ENCODE measurements around the gene CELF5. TPM values are rescaled to one million over a fixed set of nuclear protein-coding genes. Genes with fewer than 3 reads are reported as not detected.
"Not testable (repeated sequence)": the region's sequence is repeated elsewhere in the genome, so short reads cannot be mapped to it uniquely, and the experiment has no call there.

Gene CELF5
- total RNA-seq, 1 donor from 2014 or later, result 0.41 TPM

DNA sequence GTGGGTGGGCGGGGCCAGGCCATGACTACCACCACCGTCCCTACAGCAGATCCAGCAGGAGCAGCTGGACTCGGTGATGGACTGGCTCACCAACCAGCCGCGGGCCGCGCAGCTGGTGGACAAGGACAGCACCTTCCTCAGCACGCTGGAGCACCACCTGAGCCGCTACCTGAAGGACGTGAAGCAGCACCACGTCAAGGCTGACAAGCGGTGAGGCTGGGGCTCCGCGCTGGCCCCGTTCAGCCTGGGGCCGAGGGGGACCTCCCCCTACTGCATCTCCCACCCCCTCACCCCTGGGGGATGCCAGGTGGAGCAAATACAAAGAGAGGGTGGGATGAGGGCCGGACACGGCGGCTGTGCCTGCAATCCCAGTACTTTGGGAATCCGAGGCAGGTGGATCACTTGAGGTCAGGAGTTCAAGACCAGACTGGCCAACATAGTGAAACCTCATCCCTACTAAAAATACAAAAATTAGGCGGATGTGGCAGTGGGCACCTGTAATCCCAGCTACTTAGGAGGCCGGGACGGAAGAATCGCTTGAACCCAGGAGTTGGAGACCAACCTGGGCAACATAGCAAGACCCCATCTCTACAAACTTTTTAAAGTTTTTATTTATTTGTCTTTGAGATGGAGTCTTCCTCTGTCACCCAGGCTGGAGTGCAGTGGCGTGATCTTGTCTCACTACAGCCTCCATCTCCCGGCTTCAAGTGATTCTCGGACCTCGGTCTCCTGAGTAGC, 18.1 kb upstream of the CELF5 start:
- intact Hi-C loops (cut with micrococcal nuclease), result no loop called here

DNA sequence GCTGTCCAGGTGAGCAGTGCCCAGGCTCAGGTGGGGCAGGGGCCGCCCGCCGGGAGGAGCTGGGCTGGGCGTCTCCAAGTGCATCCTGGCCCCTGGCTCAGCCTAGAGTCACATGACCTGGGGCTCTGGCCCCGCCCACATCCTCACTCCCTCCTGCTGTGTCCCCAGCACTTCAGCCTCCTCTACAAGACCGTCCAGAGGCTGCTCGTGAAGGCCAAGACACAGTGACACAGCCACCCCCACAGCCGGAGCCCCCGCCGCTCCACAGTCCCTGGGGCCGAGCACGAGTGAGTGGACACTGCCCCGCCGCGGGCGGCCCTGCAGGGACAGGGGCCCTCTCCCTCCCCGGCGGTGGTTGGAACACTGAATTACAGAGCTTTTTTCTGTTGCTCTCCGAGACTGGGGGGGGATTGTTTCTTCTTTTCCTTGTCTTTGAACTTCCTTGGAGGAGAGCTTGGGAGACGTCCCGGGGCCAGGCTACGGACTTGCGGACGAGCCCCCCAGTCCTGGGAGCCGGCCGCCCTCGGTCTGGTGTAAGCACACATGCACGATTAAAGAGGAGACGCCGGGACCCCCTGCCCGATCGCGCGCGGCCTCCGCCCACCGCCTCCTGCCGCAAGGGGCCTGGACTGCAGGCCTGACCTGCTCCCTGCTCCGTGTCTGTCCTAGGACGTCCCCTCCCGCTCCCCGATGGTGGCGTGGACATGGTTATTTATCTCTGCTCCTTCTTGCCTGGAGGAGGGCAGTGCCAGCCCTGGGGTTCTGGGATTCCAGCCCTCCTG, 16.8 kb upstream of the CELF5 start:
- intact Hi-C loops (cut with micrococcal nuclease), result no loop called here

DNA sequence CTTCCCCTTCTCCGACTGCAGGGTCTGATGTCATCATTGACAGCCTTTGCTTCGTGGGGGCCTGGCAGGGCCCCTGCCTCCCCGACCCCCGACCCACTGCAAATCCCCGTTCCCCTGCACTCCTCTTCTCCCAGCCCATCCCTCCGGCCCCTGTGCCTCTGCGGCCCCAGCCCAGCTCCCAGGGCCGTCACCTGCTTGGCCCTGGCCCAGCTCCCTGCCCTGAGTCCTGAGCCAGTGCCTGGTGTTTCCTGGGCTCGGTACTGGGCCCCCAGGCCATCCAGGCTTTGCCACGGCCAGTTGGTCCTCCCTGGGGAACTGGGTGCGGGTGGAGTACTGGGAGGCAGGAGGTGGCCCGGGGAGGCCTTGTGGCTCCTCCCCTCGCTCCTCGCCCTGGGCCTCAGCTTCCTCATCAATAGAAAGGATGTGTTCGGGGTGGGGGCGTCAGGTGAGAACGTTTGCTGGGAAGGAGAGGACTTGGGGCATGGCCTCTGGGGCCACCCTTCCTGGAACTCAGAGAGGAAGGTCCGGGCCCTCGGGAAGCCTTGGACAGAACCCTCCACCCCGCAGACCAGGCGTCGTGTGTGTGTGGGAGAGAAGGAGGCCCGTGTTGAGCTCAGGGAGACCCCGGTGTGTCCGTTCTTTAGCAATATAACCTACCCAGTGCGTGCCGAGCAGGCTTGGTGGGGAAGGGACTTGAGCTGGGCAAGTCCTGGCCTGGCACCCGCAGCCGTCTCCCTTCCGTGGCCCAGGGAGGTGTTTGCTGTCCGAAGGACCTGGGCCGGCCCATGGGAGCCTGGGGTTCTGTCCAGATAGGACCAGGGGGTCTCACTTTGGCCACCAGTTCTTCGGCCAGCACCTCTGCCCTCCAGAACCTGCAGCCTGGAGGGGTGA, 15.9 kb upstream of the CELF5 start:
- intact Hi-C loops (cut with micrococcal nuclease), result no loop called here

DNA sequence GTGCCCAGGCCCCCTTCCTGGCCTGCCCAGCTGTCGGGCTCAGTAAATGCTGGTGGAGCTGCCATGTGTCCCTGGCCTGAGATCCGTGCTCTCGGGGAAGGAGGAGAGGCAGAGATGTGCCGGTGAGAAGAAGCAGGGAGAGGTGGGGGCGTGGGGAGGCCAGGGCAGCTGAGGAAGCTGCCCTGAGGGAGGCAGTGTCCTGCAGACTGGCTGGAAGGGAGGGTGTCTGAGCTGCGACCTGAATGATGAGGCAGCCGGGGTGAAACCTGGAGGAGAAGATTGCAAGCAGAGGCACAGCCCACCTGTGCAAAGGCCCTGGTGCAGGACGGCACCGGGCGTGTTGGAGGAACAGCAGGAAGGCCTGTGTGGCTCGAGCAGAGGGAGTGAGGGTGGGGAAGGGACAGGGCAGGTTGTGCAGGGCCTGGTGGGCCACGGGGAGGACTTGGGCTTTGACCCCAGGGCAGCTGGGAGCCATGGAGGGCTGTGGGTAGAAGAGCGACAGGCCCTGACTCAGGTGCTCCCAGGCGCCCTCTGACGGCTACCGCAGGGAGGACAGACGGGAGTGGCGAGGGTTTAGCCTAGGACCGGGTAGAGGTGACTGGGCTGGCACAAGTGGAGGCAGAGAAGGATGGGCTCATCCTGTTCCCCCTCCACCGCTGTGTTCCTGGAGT, 14.0 kb upstream of the CELF5 start:
- intact Hi-C loops (cut with micrococcal nuclease), result loop anchor here (2.0 kb wide), 1 partner anchor 136 kb away; no protein-coding TSS in a partner anchor

DNA sequence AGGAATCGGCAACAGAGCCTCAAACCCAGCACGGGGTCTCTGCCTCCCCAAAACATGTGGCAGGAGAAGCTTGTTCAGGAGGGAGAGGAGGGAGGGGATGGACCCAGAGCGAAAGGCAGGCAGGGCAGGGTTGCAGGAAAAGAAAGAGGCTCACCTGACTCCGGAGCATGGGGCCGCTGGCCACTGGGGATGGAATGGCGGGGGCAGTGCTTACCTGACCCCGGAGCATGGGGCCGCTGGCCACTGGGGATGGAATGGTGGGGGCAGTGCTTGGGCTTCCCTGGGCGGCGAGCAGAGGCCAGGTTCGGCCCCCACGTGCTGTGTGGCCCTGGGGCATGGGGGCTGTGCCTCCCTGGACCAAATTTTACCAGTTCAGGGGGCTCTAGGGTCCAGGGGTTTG, 13.3 kb upstream of the CELF5 start:
- intact Hi-C loops (cut with micrococcal nuclease), result loop anchor here (2.0 kb wide), 1 partner anchor 136 kb away; no protein-coding TSS in a partner anchor

DNA sequence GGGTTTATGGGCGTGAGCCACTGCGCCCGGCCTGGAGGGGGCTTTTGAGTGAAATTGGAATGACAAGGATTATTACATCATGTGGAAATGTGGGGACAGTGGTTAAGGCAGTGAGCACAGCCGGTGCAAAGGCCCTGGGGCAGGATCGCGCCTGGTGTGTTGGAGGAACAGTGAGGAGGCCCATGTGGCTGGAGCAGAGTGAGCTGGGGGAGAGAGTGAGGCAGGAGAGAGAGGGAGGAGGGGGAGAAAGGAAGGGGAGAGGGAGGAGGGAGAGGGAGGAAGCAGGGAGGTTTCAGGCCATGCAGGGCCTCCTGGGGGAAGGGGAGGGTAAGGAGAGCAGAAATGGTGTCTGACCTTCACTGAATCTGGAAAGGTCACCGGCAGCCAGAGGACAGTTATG, 11.3 kb upstream of the CELF5 start:
- intact Hi-C loops (cut with micrococcal nuclease), result no loop called here

DNA sequence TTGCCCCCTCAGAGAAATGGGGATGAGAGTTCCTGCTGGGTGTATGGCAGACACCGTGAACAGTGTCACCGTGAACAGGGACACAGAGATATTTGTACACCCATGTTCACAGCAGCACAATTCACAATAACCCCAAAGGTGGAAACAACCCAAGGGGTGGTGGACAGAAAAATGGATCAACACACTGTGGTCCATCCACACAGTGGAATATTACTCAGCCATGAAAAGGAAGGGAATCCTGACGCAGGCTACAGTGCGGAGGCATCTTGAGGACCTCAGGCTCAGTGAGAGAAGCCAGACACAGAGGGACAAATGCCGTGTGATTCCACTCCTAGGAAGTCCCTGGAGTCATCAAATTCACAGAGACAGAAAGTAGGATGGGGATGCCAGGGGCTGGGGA, 7.6 kb upstream of the CELF5 start:
- intact Hi-C loops (cut with micrococcal nuclease), result no loop called here

DNA sequence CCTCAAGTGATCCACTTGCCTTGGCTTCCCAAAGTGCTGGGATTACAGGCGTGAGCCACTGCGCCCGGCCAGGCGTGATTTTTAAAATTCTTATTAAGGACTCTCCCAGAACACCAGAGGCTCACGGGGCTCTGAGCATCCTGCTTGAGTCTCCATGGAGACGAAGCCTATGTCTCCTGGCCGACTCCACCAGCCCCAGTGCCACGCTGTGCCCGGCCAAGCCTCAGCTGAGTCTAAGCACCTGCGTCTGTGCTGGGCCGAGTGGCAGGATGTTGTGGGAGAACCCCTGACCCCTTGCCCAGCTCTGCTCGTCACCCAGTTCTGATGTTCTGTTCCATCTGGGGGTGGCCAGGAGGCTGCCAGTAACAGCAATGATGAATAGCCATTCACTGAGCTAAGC, 3.9 kb upstream of the CELF5 start:
- intact Hi-C loops (cut with micrococcal nuclease), result no loop called here

DNA sequence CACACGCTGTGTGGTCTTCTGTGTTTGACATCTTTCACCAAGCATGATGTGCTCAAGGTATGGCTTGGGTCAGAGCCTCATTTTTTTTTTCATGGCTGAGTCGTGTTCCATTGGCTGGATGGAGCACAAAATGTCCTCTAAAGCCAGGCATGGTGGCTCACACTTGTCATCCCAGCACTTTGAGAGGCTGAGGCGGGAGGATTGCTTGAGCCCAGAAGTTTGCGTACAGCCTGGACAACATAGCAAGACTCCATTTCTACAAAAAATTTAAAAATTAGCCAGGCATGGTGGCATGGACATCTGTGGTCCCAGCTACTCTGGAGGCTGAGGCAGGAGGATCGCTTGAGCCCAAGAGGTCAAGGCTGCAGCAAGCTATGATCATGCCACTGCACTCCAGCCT, 2.9 kb upstream of the CELF5 start:
- intact Hi-C loops (cut with micrococcal nuclease), result not testable (repeated sequence)

DNA sequence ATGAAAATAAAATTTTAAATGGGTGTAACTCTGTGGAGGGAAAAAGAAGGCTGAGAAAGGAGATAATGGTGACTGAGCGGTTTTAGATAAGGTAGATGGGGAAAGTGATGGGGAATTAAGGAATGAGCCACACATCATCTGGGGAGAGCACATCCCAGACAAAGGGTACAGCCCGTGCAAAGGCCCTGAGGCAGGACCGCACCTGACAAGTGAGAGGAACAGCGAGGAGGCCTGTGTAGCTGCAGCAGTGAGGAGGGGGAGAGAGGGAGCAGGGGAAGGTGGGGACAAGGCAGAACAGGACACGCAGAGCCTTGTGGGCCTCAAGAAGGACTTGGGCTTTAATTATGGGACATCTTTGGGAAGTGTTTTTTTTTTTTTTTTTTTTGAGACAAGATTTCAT, 1.8 kb upstream of the CELF5 start:
- intact Hi-C loops (cut with micrococcal nuclease), result no loop called here

DNA sequence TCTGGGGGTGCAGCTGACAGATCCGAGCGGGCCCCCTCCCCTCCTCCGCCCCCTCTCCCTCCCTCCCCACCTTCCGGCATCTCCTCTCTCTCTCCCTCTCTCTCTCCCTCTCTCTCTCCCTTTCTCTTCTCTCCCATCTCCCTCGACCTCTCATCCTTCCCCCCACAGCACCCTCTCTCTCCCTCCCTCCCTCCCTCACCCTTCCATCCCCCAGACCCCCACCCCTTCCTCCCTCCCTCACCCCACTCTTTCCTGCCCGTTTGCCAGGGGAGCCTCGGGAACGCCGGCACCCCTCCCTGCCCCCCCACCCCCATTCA, 666 bp downstream of the CELF5 start:
- intact Hi-C loops (cut with micrococcal nuclease), result no loop called here

DNA sequence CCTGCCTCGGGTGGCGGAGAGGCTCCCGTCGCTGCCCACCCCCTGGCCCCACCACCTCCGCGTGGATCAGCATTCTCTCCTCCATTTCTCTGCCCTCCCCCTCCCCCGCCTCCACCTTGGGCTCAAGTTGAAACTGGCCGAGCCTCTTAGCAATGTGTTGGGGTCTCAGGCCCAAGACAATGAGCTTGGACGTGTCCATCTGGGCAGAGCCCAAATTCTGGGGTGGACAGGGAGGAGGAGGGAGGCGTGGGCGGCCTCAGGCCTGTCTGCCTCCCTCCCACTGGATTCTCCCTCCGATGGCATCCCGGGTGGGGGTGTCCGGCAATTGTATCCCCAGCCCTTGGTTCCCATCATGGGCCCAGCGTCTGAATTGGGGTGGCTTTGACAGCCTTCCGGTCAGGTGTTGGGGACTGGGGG, 1.2 kb downstream of the CELF5 start:
- intact Hi-C loops (cut with micrococcal nuclease), result no loop called here

DNA sequence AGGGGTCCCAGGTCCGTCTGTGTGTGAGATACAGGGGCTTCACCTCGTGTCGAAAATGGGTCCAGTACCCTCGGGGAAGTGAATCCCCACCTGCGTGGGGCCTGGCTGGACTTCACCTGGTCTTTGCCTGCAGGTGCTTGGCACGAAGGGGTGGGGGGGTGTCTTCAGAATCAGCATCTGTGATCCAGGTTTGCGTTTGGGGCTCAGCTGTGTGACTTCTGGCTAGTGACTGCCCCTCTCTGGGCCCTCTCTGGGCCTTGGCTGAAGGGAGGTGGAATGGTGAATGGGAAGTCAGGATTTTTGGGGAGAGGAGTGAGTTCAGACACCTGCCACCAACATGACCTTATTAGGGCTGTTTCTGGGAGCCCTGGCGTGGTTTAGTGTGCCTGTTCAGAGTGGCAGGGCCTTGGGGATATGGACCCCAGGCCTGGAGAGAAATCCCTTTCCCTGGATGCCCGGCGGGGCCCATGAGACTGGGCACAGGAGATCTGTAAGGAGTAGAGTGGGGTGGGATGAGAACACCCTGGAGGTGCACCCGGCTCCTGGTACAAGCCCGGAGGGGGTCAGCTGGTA, 2.7 kb downstream of the CELF5 start:
- intact Hi-C loops (cut with micrococcal nuclease), result no loop called here

DNA sequence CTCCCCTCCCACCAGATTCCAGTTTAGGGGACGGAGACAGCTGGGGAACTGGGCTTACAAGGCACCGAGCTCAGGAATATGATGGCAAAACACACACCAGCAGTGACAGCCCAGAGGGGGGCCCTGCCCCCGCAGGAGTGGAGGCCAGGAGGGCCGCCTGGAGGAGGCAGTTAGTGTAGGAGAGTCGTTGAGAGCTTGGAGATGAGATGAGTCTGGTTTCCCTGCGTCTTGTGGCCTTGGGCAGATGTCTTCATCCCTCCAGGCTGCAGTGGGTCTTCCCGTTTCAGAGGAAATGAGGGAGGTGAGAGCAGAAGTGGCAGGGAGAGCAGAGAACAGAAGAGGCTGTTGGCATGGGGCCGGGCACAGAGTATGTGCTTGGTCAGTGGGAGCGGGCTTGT, 4.9 kb downstream of the CELF5 start:
- intact Hi-C loops (cut with micrococcal nuclease), result no loop called here

DNA sequence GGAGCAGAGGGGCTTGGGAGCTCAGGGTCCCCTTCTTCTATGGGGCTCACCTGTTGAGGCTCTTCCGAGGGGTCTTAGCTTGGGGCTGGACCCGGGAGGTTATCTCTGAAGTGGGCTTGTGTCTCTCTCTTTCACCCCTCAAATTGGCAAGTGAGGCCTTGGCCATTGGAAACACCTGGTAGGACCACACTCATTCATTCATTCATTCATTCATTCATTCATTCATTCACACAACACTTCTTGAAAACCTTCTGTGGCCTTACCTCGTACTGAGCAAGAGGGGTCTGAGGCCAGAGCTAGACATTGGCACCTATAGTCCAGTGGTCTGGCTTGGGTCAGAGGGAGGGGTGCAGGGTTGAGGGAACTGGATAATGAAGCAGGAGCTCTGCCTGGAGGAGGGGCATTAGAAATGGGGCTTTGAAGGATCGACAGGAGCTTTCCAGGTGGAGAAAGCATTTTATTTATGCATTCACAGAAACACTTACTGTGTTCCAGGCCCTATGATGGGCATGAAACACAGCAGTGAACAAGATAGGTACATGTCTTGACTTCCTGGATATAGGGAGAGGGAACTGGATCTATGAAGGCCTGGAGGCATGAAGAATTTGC, 5.5 kb downstream of the CELF5 start:
- intact Hi-C loops (cut with micrococcal nuclease), result no loop called here

DNA sequence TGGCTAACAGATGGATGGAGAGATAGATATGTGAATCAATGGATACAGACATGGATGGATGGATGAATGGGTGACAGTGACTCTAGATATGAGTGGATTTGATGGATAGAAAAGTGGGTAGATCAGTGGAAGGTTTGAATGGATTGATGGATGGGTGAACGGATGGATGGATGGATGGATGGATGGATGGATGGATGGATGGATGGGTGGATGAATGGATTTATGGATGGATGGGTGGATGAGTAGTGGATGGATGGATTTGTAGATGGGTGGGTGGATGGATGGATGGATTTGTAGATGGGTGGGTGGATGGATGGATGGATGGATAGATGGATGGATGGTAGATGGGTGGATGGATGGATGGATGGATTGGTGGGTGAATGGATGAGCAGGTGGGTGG, 6.8 kb downstream of the CELF5 start:
- intact Hi-C loops (cut with micrococcal nuclease), result no loop called here

DNA sequence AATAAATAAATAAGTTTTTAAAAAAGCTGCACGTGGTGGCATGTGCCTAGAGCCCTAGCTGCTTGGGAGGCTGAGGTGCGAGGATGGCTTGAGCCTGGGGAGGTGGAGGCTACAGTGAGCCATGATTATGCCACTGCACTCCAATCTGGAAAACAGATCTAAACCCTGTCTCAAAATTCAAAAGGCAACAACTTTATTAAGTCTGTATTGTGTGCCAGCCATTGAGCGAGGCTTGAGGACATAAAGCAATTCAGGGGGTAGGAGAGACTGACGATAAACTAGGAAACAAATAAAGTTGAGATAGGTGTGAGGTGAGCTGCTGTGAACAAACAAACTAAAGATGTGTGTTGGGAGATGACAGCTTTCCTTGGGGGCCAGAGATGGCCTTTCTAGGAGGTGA, 8.7 kb downstream of the CELF5 start:
- intact Hi-C loops (cut with micrococcal nuclease), result no loop called here

DNA sequence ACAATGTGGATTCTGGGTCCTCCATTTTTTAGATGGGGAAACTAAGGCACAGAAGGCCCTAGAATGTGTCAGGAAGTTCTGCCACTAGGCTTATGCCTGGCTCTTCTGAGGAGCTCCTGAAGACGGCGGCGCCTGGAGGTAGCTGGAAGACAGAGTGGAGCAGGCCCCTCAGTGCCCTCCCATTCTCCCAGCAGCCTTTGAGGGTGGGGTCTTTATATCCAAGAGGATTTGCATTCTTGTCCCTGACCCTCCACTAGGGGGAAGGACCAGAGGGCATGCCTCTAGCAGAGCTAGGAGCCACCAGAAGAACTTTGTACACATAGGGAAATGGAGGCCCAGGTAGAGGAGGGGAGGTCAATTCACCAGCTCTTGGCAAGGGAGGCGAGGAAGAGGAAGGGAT, 9.4 kb downstream of the CELF5 start:
- intact Hi-C loops (cut with micrococcal nuclease), result no loop called here

DNA sequence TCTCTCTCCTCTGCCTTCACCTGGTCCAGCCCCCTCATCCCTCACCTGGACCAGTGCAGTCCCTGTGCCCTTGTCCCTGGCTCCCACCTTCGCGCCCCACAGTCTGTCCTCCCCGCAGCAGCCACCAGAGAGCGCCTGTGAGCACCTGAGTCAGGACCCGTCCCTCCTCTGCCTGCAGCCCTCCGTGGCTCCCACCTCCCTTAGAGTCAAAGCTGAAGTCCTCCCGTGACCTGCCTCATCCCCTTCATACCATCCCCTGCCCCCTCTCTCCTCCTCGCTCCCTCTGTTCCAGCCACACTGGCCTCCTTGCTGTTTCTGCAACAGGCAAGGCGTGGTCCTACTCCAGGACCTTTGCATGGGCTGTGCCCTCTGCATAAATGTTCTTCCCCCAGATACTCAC, 10.3 kb downstream of the CELF5 start:
- intact Hi-C loops (cut with micrococcal nuclease), result no loop called here

DNA sequence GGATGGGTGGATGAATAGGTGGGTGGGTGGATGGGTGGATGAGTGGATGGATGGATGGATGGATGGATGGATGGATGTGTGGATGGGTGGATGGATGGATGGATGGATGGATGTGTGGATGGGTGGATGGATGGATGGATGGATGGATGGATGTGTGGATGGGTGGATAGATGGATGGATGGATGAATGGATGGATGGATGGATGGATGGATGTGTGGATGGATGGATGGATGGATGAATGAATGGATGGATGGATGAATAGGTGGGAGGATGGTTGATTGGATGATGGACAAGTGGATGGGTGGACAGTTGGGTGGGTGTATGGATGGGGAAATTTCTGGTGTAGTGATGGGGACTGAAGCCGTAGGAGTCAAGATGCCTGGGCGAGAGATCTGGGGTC, 11.1 kb downstream of the CELF5 start:
- intact Hi-C loops (cut with micrococcal nuclease), result not testable (repeated sequence)

DNA sequence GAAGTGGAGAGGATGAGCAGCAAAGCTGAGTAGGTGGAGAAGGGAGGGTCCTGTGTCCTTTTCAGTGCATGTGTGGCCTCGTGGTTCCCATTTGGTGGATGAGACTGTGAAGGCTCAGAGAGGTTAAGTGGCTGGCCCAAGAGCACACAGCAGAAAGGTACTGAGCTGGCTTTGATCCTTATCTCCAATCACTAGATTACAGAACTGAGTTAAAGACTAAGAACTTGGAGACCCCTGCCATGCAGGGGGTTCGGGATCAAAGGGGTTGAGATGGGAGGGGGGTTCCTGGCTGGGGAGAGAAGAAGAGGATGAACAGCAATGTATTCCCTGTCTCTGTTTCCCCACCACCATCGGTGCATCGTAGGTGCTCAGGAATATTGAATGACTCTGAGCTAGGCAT, 11.8 kb downstream of the CELF5 start:
- intact Hi-C loops (cut with micrococcal nuclease), result no loop called here

All from T-helper 2 cell treated with Interferon-gamma antibody and Interleukin-4, amounts not matched to agents 100 ng/mL and 5 ng/mL, for 36 hours (primary cell).